ENCODE measurements around the gene HAGH.
A peak's percentile ranks its signal among the peaks of the same experiment; 100 is the strongest.

The HAGH gene

GRCh38 chr16:1832838-1833454 is 6.3 kb upstream of the HAGH start:
- FAIRE-seq, result no peak
- no peak for DNase-seq (ENCODE audit: insufficient read length, low spot score)

DNA sequence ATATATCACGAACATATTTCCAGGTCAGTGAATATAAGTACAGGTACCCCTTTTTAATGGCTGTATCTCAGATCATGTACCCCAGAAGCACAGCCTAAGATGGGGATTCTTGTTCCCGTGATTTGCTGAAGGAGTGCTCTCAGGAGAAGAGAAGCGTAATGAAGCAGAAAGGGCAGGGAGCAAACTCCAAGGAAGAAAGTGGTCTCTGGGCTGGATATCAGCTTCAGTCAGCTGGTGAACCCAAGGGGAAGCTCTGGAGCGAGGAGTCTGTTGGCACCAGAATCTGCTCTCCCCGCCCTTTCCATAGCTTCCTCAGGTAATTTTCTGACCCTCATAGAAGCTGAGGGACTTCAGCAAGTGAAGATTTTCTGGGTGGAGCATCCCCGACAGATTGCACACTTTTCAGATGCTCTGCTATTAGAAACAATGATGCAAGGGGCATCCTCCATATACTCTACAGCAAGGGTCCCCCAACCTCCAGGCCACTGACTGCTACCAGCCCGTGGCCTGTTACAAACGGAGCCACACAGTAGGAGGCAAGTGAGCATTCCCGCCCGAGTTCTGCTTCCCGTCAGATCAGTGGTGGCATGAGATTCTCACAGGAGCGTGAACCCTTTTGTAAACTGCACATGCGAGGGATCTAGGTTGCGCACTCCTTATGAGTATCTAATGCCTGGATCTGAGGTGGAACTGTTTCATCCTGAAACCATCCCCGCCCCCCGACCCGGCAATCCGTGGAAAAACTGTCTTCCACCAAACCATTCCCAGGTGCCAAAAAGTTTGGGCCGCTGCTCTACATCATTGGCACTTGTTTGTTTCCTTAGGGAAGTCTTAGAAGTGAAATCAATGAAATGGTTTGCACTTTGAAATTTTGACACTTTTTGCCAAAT is 4.8 kb upstream of the HAGH start:
- FAIRE-seq (no peak), DNase-seq (ENCODE audit: insufficient read length, low spot score) (no peak)

GRCh38 chr16:1830213-1830612 is 3.6 kb upstream of the HAGH start:
- FAIRE-seq, result no peak

DNA sequence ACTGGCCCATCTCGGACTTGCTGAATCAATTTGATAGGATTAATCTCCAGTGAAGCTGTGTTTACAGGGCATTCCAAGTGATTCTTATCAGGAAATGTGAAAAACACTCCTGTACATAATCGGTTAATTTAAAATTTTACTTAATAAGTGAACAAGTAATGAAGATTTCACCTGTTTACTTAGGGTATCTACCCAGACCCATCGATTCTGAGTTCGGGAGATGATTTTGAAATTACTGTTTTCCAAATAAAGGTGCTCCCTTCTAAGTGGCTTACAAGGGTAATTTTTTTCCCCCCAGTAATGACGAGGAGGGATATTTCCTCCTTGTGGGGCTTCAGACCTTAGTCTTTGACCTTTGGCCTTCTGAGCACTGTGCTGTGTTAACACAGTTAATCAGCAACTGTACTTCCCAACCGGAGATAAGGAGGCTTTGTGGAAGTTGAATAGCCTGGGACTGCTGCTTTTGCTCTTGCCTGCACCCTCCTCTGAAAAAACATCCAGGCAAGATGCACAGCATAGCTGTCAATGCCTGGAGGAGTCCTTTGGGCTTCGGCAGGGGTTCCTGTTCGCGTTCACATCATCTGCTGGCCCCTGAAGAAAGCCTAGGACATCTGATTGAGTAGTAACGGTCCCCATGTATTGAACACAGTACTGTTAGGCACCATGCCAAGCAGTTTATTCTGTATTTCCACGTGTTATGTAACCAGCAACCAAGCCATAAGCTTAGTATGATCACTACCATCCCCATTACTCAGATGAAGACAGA is 2.2 kb upstream of the HAGH start:
- DNase-seq (ENCODE audit: insufficient read length, low spot score) (no peak), FAIRE-seq (no peak)

More at GRCh38 chr16:1830213-1830612, 3.6 kb upstream of the HAGH start:
- DNase-seq (ENCODE audit: insufficient read length, low spot score), result no peak

- no peak for FAIRE-seq
- peak; percentile 28 for DNase-seq (ENCODE audit: insufficient read length, low spot score)
Observed at GRCh38 chr16:1825864-1826690, 548 bp downstream of the HAGH start.

DNA sequence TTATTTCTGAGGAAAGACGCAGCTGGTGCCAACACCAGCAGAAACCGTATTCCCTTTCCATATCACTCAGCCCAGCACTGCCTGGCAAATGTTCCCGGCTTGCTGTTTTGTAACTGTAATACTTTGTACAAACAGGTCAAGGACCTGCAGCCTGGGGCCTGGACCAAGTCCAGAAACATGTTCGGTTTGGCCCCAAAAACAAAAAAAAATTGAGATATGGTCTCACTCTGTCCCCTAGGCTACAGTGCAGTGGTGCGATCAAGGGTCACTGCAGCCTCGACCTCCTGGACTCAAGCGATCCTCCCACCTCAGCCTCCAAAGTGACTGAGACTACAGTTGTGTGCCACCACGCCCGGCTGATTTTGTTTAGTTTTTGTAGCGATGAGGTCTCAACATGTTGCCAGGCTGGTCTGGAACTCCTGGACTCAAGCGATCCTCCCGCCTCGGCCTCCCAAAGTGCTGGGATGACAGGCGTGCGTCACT is 1.2 kb downstream of the HAGH start:
- FAIRE-seq (no peak), DNase-seq (ENCODE audit: insufficient read length, low spot score) (no peak)

- peak; percentile 46 for DNase-seq (ENCODE audit: insufficient read length, low spot score)
- FAIRE-seq, result peak; percentile 16
Observed at GRCh38 chr16:1823821-1824220, 2.8 kb downstream of the HAGH start.

GRCh38 chr16:1822801-1823200 is 3.8 kb downstream of the HAGH start:
- no peak for FAIRE-seq

GRCh38 chr16:1821861-1822611 is 4.6 kb downstream of the HAGH start:
- FAIRE-seq, result no peak

More at GRCh38 chr16:1822801-1823200, 3.8 kb downstream of the HAGH start:
- DNase-seq (ENCODE audit: insufficient read length, low spot score), result no peak

GRCh38 chr16:1820946-1821290 is 5.7 kb downstream of the HAGH start:
- FAIRE-seq, result no peak
- no peak for DNase-seq (ENCODE audit: insufficient read length, low spot score)

More at GRCh38 chr16:1821861-1822611, 4.6 kb downstream of the HAGH start:
- no peak for DNase-seq (ENCODE audit: insufficient read length, low spot score)

- DNase-seq (ENCODE audit: insufficient read length, low spot score) (no peak), FAIRE-seq (no peak)
Observed at GRCh38 chr16:1820096-1820945, 6.3 kb downstream of the HAGH start.

DNA sequence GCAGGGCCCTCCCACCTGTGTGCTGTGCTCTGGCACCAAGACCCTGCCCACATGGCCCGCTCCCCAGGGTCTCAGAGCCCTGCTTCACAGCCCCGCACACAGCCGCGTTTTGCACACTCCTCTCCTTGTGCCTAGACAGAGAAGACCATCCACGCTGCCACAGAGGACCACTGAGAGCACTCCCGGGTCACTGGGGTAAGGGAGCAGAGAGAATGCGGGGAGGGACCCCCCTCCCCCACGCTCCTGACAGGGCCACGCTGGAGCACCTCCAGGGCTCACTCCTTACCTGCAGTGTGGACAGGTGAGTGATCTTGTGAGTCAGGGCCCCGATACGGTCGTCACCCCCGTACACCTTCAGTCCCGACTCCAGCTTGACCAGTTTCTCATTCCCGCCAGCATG is 7.0 kb downstream of the HAGH start:
- FAIRE-seq (no peak), DNase-seq (ENCODE audit: insufficient read length, low spot score) (no peak)

GRCh38 chr16:1818873-1819525 is 7.6 kb downstream of the HAGH start:
- FAIRE-seq, result no peak
- no peak for DNase-seq (ENCODE audit: insufficient read length, low spot score)

- FAIRE-seq, result no peak
Observed at GRCh38 chr16:1818204-1818872, 8.3 kb downstream of the HAGH start.

DNA sequence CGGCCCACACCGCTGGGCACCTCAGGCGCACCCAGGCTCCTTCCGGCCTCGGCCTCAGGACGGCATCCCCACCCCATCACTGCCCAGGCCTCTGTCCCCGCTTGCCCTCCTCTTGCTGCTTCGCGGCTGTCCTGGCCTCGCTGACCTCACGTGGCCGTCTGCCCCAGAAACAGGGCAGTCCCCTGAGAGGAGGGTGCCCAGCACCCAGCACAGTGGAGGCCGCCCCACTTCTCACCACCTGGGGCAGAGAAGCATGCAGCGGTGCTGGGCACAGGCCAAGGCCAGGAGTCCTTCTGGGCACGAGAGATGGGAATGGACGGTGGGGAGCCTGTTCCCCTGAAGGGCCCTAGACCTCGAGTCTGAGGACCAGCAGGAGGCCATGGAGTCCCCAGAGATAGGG is 8.9 kb downstream of the HAGH start:
- no peak for DNase-seq (ENCODE audit: insufficient read length, low spot score)
- FAIRE-seq, result no peak

More at GRCh38 chr16:1818204-1818872, 8.3 kb downstream of the HAGH start:
- no peak for DNase-seq (ENCODE audit: insufficient read length, low spot score)

DNA sequence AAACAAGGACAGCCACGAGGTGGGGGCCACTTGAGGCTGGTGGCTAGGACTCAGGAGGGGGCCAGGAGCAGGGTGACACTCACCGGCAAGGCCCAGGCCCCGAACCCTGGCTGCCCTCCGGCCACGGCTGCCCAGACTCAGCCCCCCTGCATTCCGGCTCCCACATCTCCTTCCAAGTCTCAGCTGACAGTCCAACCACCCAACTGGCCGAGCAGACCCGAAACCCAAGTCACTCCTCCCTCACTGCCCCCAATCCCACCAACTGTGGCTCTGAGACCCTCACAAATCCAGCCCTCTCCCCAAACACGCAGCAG is 9.4 kb downstream of the HAGH start:
- FAIRE-seq, result no peak

DNA sequence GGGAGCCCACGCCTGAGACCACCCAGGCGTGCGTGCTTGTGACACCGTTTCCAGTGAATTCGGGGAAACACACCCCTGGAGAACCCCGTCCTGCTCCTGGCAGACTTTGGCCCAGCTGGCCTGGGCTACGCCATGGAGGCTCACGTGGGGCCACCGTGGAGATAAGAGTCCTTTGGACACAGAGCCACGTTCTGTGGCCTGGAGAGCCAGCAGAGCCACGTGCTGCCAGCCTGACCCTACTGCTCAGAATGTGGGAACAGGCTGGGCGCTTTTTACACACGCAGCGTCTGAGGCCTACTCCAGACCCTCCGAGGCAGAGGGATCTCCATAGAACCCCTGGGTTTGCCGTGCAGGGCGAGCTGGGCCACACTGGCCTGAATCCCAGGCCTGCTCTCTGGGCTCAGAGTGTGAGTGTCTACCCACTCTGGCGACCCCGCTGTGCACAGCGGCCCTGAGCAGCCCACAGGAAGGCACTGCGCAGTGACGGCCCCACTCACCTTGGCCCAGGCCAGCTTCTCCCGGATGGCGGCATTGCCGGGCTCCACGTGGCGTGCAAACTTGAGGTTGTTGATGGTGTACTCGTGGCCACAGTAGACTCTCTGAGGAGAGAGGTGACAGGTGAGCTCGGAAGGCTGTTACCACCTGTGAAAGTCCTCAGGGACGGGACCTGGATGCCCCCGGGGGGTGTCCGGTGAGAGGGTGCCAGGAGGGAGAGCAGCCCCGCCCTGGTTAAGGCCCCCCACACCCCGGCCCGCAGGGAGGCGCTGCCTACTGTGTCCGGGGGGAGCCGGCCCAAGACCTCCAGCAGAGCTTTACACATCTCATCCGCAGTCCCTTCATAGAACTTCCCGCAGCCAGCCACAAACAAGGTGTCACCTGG is 10.0 kb downstream of the HAGH start:
- no peak for FAIRE-seq
- DNase-seq (ENCODE audit: insufficient read length, low spot score), result no peak

More for the DNA sequence above, 9.4 kb downstream of the HAGH start:
- DNase-seq (ENCODE audit: insufficient read length, low spot score), result no peak

Measured in HTR-8/SVneo (cell line).